WTC11 (cell line): ENCODE measurements around the gene CDH2. TPM values are rescaled to one million over a fixed set of nuclear protein-coding genes. Genes with fewer than 3 reads are reported as not detected.

Experiments
- ATAC-seq: fragments of 200-7000 bp; cut with Tn5 transposase; 2 replicates; pipeline ENCODE4 v1.10.0; 2021; ENCODE audit warnings: mild to moderate bottlenecking, moderate library complexity
- CTCF ChIA-PET: fragments of 300-600 bp; sonication (Branson Sonifier 250); formaldehyde crosslinking; loops from one replicate; lab custom pipeline; 2021; ENCODE audit warnings: antibody characterized with exemption; lab: Charles Lee
- POLR2A ChIA-PET: fragments of 350-600 bp; sonication (Branson Sonifier 250); formaldehyde crosslinking; loops from one replicate; lab custom pipeline; 2021; ENCODE audit warnings: antibody characterized with exemption; lab: Charles Lee
- DNase-seq: peaks from one replicate; pipeline ENCODE4 v3.0.0; 2021; ENCODE audit warnings: low spot score
- H3K27ac Mint-ChIP-seq: 2 replicates; pipeline ENCODE4 v1.8.0; 2021; ENCODE audit warnings: mixed read lengths
- H3K27me3 Mint-ChIP-seq: 2 replicates; pipeline ENCODE4 v1.8.0; 2021; ENCODE audit warnings: low read depth, mild to moderate bottlenecking, moderate library complexity, mixed read lengths
- H3K36me3 Mint-ChIP-seq: 2 replicates; pipeline ENCODE4 v1.8.0; 2021; ENCODE audit warnings: mixed read lengths
- H3K4me1 Mint-ChIP-seq: 2 replicates; pipeline ENCODE4 v1.8.0; 2022; ENCODE audit warnings: mixed read lengths
- H3K4me3 Mint-ChIP-seq: 2 replicates; pipeline ENCODE4 v1.8.0; 2021; ENCODE audit warnings: mild to moderate bottlenecking, moderate library complexity, mixed read lengths
- H3K9me3 Mint-ChIP-seq: 2 replicates; pipeline ENCODE4 v1.8.0; 2021; ENCODE audit warnings: mixed read lengths
- ARID4B ChIP-seq: sonication (generic); formaldehyde crosslinking; IDR thresholded peaks from 2 replicates; pipeline ENCODE4 v1.8.0; 2023; ENCODE audit warnings: missing genetic modification reagents, mild to moderate bottlenecking, borderline replicate concordance
- ATF6 ChIP-seq: sonication (generic); formaldehyde crosslinking; IDR thresholded peaks from 2 replicates; pipeline ENCODE4 v1.8.1; 2023; ENCODE audit warnings: mild to moderate bottlenecking, missing genetic modification reagents
- CDX4 ChIP-seq: fragments of 250-450 bp; sonication (Bioruptor Pico); IDR thresholded peaks from 2 replicates; pipeline ENCODE4 v1.9.0; 2021; ENCODE audit warnings: moderate library complexity, mild to moderate bottlenecking, inconsistent platforms, borderline replicate concordance
- CREB1 ChIP-seq: sonication (generic); formaldehyde crosslinking; IDR thresholded peaks from 2 replicates; pipeline ENCODE4 v1.8.0; 2023; ENCODE audit warnings: mild to moderate bottlenecking, missing genetic modification reagents
- CREM ChIP-seq: sonication (generic); formaldehyde crosslinking; IDR thresholded peaks from 2 replicates; pipeline ENCODE4 v1.8.1; 2022; ENCODE audit warnings: mild to moderate bottlenecking, missing genetic modification reagents, moderate library complexity
- ELF4 ChIP-seq: sonication (generic); formaldehyde crosslinking; IDR thresholded peaks from 2 replicates; pipeline ENCODE4 v1.8.1; 2022; ENCODE audit warnings: low read depth, mild to moderate bottlenecking, moderate library complexity, missing genetic modification reagents
- ESRRA ChIP-seq: sonication (generic); formaldehyde crosslinking; IDR thresholded peaks from 2 replicates; pipeline ENCODE4 v1.8.1; 2022; ENCODE audit warnings: mild to moderate bottlenecking, missing genetic modification reagents, borderline replicate concordance
- ETV6 ChIP-seq: sonication (generic); formaldehyde crosslinking; IDR thresholded peaks from 2 replicates; pipeline ENCODE4 v1.8.1; 2022; ENCODE audit warnings: mild to moderate bottlenecking, missing genetic modification reagents
- FOXP4 ChIP-seq: sonication (generic); formaldehyde crosslinking; IDR thresholded peaks from 2 replicates; pipeline ENCODE4 v1.8.0; 2022; ENCODE audit warnings: mild to moderate bottlenecking, missing genetic modification reagents
- NFATC4 ChIP-seq: fragments of 250-450 bp; sonication (Bioruptor Pico); IDR thresholded peaks from 2 replicates; pipeline ENCODE4 v1.9.0; 2021; ENCODE audit warnings: mild to moderate bottlenecking
- NR1H2 ChIP-seq: sonication (generic); formaldehyde crosslinking; IDR thresholded peaks from 2 replicates; pipeline ENCODE4 v1.9.0; 2021; ENCODE audit warnings: mild to moderate bottlenecking, moderate library complexity, missing genetic modification reagents
- NR2C2 ChIP-seq: sonication (generic); formaldehyde crosslinking; IDR thresholded peaks from 2 replicates; pipeline ENCODE4 v1.8.0; 2022; ENCODE audit warnings: mild to moderate bottlenecking, missing genetic modification reagents
- PREB ChIP-seq: sonication (generic); formaldehyde crosslinking; IDR thresholded peaks from 2 replicates; pipeline ENCODE4 v1.8.1; 2022; ENCODE audit warnings: mild to moderate bottlenecking, missing genetic modification reagents, moderate library complexity, borderline replicate concordance
- RORB ChIP-seq: fragments of 250-450 bp; sonication (Bioruptor Pico); IDR thresholded peaks from 2 replicates; pipeline ENCODE4 v1.9.0; 2021; ENCODE audit warnings: mild to moderate bottlenecking
- SMAD4 ChIP-seq: sonication (generic); formaldehyde crosslinking; IDR thresholded peaks from 2 replicates; pipeline ENCODE4 v1.8.0; 2022; ENCODE audit warnings: mild to moderate bottlenecking, missing genetic modification reagents
- SP1 ChIP-seq: sonication (generic); formaldehyde crosslinking; conservative IDR thresholded peaks from 2 replicates; pipeline ENCODE4 v1.8.1; 2022; ENCODE audit warnings: missing genetic modification reagents
- ZBTB21 ChIP-seq: sonication (generic); formaldehyde crosslinking; IDR thresholded peaks from 2 replicates; pipeline ENCODE4 v1.8.1; 2023; ENCODE audit warnings: mild to moderate bottlenecking, missing genetic modification reagents, borderline replicate concordance
- ZMAT4 ChIP-seq: fragments of 250-450 bp; sonication (Bioruptor Pico); IDR thresholded peaks from 2 replicates; pipeline ENCODE4 v1.9.0; 2021; ENCODE audit warnings: mild to moderate bottlenecking
- ZNF121 ChIP-seq: sonication (generic); formaldehyde crosslinking; IDR thresholded peaks from 2 replicates; pipeline ENCODE4 v1.8.0; 2023; ENCODE audit warnings: missing genetic modification reagents
- ZNF138 ChIP-seq: sonication (generic); formaldehyde crosslinking; conservative IDR thresholded peaks from 2 replicates; pipeline ENCODE4 v1.8.1; 2022; ENCODE audit warnings: mild to moderate bottlenecking, moderate library complexity, missing genetic modification reagents
- ZNF317 ChIP-seq: sonication (generic); formaldehyde crosslinking; IDR thresholded peaks from 2 replicates; pipeline ENCODE4 v1.8.1; 2023; ENCODE audit warnings: low read depth, mild to moderate bottlenecking, moderate library complexity, missing genetic modification reagents, borderline replicate concordance
- ZNF416 ChIP-seq: fragments of 250-450 bp; sonication (Bioruptor Pico); IDR thresholded peaks from 2 replicates; pipeline ENCODE4 v1.9.0; 2021; ENCODE audit warnings: mild to moderate bottlenecking, inconsistent platforms
- ZSCAN18 ChIP-seq: fragments of 250-450 bp; sonication (Bioruptor Pico); IDR thresholded peaks from 2 replicates; pipeline ENCODE4 v2.1.2; 2022; ENCODE audit warnings: mild to moderate bottlenecking, moderate library complexity
- total RNA-seq: library from RNA; stranded (reverse); gene quantifications from 3 replicates; pipeline ENCODE4 v1.2.3, GENCODE V29; 2021

The CDH2 gene
- total RNA-seq, 1 experiment from 2014 or later = 17.3 TPM

GRCh38 chr18:28164771-28165483 lies 12.0 kb downstream of the CDH2 start:
- Mint-ChIP-seq H3K27me3 (no peaks in the 10 kb centered on the region), H3K4me1 (peaks cover 22% of the 10 kb centered on the region), H3K4me3 (no peak overlapping the region), H3K36me3 (no peaks in the 10 kb centered on the region), H3K9me3 (no peaks in the 10 kb centered on the region), H3K27ac (no peak overlapping the region)
- DNase-seq = no peak
- ChIA-PET POLR2A (no interaction called here), CTCF (interaction anchor here (0.7 kb wide), 1 partner anchor 12 kb away, joined by 4 read pairs; the partner anchor contains the start of gene CDH2)
- no peak for TF ChIP-seq ESRRA (CRISPR knock-in tag)
- TF ChIP-seq CDX4 (CRISPR knock-in tag) = no peak
- TF ChIP-seq ZBTB21 (CRISPR knock-in tag) = no peak
- TF ChIP-seq NR1H2 (CRISPR knock-in tag) = no peak
- no peak for TF ChIP-seq ZMAT4 (CRISPR knock-in tag)
- no peak for TF ChIP-seq CREB1 (CRISPR knock-in tag)
- no peak for TF ChIP-seq CREM (CRISPR knock-in tag)
- TF ChIP-seq NFATC4 (CRISPR knock-in tag) = no peak
- no peak for TF ChIP-seq ZNF121 (CRISPR knock-in tag)
- no peak for TF ChIP-seq RORB (CRISPR knock-in tag)
- no peak for TF ChIP-seq SMAD4
- TF ChIP-seq ETV6 (CRISPR knock-in tag) = no peak
- TF ChIP-seq ZNF317 (CRISPR knock-in tag) = no peak
- TF ChIP-seq ZNF416 (CRISPR knock-in tag) = no peak
- TF ChIP-seq NR2C2 (CRISPR knock-in tag) = no peak
- TF ChIP-seq PREB (CRISPR knock-in tag) = no peak
- no peak for TF ChIP-seq ELF4 (CRISPR knock-in tag)
- TF ChIP-seq, all 79 proteins: peak for 0
- no peak for ATAC-seq

GRCh38 chr18:28163201-28163775 lies 13.6 kb downstream of the CDH2 start:
- H3K27ac Mint-ChIP-seq = no peak overlapping the region
- ATAC-seq (no peak), DNase-seq (no peak)
- no peak overlapping the region for H3K4me3 Mint-ChIP-seq
- POLR2A ChIA-PET = no interaction called here
- H3K27me3 Mint-ChIP-seq = no peaks in the 10 kb centered on the region
- no peaks in the 10 kb centered on the region for H3K36me3 Mint-ChIP-seq
- CTCF ChIA-PET = no interaction called here
- H3K9me3 Mint-ChIP-seq = no peaks in the 10 kb centered on the region
- H3K4me1 Mint-ChIP-seq = peaks cover 29% of the 10 kb centered on the region
- TF ChIP-seq ZSCAN18 (CRISPR knock-in tag) (no peak), ZNF138 (CRISPR knock-in tag) (no peak), SP1 (CRISPR knock-in tag) (no peak), ZNF416 (CRISPR knock-in tag) (no peak), ATF6 (CRISPR knock-in tag) (no peak), ARID4B (CRISPR knock-in tag) (no peak), FOXP4 (no peak)
